Astrocyte of the cerebellum (primary cell): ENCODE measurements around the gene PRB3.

Experiments used
- DNase-seq: peaks from one replicate; pipeline ENCODE4 v3.0.0-alpha.2; 2011; ENCODE audit warnings: low read depth
- H3K4me3 ChIP-seq: 2 replicates; pipeline ENCODE4 v1.5.1; 2011; ENCODE audit warnings: mild to moderate bottlenecking, low read depth, low read length, moderate library complexity
- in situ Hi-C: cut with HindIII; loops from 2 replicates; pipeline ENCODE4 v1.10.0; 2017; ENCODE audit warnings: low sequenced_read_pairs
- TF ChIP-seq, protein P1 (sequence below): IDR thresholded peaks from 2 replicates; pipeline ENCODE4 v1.5.1; 2012; ENCODE audit warnings: low read length, low read depth, moderate library complexity, mild to moderate bottlenecking; ENCODE audit errors: missing control alignments

The PRB3 gene

DNA sequence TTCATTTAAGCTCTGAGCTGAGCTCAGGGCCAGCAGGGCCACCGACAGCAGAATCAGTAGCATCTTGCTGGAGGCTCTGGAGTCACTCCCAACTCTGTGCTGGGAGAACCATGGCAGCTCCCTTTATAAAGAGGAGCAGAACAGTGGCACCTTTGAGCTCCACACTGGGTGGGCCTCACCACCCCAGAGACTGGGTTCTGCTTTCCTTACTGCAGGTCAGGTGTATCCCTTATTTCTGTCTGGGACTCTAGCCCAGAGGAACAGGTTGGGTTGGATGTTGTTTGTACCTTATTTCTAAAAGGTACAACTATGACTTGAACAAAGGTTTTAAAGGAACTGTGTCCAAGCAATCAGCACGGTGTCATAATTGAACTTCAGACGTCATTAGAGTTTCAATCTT lies at the start of gene PRB3:
Gene PRB3, minus strand, starts transcription at position 101 of the 400 bp plus-strand sequence. Its CDS starts 38 bp downstream, at position 63.
- no peak within 1 kb of the TSS for H3K4me3 ChIP-seq
- in situ Hi-C loops: no loop called here
- no peak for DNase-seq
- TF ChIP-seq, protein P1, sequence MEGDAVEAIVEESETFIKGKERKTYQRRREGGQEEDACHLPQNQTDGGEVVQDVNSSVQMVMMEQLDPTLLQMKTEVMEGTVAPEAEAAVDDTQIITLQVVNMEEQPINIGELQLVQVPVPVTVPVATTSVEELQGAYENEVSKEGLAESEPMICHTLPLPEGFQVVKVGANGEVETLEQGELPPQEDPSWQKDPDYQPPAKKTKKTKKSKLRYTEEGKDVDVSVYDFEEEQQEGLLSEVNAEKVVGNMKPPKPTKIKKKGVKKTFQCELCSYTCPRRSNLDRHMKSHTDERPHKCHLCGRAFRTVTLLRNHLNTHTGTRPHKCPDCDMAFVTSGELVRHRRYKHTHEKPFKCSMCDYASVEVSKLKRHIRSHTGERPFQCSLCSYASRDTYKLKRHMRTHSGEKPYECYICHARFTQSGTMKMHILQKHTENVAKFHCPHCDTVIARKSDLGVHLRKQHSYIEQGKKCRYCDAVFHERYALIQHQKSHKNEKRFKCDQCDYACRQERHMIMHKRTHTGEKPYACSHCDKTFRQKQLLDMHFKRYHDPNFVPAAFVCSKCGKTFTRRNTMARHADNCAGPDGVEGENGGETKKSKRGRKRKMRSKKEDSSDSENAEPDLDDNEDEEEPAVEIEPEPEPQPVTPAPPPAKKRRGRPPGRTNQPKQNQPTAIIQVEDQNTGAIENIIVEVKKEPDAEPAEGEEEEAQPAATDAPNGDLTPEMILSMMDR: no peak

DNA sequence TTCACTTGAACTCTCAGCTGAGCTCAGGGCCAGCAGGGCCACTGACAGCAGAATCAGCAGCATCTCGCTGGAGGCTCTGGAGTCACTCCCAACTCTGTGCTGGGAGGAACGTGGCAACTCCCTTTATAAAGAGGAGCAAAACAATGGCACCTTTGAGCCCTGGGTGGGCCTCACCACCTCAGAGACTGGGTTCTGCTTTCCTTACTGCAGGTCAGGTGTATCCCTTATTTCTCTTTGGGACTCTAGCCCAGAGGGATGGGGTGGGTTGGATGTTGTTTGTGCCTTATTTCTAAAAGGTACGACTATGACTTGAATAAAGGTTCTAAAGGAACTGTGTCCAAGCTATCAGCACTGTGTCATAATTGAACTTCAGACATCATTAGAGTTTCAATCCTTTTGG lies 40.8 kb upstream of the PRB3 start, which contains the start of gene PRB4:
Gene PRB4, minus strand, starts transcription at position 101 of the 400 bp plus-strand sequence. Its CDS starts 38 bp downstream, at position 63.
- H3K4me3 ChIP-seq: no peak within 1 kb of the TSS
- no peak for DNase-seq
- TF ChIP-seq, protein P1: no peak
- in situ Hi-C loops: no loop called here

DNA sequence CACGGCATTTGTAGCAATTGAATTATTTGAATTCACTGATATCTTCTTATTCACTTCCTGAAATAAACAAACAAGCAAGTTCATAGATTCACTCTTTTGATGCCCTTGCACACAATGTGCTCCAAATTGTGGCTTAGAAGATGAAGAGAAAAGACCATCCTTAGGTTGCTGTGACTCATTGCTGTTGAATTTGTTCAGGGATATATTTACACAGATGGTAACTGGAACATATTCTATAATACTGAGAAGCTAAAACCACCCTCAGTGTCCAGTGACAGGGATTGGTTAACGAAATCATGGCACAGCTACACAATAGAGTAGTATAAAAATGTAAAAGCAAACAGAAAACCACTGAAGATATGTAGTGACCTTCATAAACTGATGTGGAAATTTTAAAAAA lies 37.6 kb upstream of the PRB3 start:
- TF ChIP-seq, protein P1: no peak
- in situ Hi-C loops: no loop called here
- DNase-seq: no peak
- H3K4me3 ChIP-seq: no peak overlapping the region

DNA sequence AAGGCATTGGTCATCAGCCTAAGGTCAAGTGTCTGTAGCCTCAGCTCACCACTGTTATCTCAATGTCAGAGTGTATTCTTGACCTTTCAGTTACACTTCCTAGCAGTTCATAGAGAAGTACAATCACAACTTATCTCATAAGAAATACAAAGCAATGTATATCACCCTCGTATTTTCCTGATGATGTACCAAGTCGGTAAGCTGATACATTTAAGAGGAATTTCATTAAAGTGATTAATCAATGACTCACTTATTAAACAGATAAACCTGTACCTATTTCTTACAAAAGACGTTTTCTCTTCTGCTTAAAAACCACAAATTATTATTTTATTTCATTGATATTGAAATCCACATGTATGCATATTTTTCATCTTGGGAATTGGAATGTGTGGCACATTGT lies 3.9 kb upstream of the PRB3 start:
- in situ Hi-C loops: no loop called here
- H3K4me3 ChIP-seq: no peak overlapping the region
- DNase-seq: no peak
- TF ChIP-seq, protein P1: no peak

DNA sequence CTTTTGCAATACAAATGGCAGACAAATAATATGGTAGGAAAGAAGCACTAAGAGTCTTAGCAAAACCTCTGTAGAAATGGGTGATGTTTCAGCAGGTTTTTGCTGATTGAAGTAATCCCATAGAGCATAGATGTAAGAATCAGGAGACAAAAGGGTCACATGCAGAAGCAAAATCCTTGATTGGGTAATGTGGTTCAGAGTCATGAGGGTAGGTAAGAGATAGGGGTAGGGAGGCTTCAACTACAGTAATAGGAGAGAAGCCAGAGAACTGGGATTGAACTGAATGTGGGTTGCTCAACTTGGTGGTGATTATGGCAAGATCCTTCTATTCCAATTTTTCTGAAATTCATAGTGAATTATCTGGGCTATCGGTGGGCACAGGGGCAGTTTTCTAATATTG lies 5.0 kb downstream of the PRB3 start:
- TF ChIP-seq, protein P1: no peak
- in situ Hi-C loops: no loop called here
- DNase-seq: no peak
- no peak overlapping the region for H3K4me3 ChIP-seq

DNA sequence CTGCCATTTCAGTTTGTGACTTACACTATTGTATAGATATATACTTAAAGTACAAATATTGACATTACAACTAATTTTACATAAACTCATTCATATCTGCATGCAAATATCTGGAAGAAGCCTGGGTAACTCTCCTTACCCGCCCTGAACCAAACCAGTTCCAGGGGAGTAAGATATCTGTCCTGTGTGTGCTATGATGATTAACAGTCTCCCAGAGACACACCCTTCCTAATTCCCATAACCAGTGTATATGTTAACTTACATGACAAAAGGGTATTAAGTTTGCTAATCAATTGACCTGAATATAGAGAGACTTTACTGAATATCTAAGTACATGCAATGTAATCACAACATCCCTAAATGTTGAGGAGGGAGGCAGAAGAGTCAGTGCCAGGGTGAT lies 23.0 kb downstream of the PRB3 start:
- H3K4me3 ChIP-seq: no peak overlapping the region
- TF ChIP-seq, protein P1: no peak
- no peak for DNase-seq
- in situ Hi-C loops: no loop called here

DNA sequence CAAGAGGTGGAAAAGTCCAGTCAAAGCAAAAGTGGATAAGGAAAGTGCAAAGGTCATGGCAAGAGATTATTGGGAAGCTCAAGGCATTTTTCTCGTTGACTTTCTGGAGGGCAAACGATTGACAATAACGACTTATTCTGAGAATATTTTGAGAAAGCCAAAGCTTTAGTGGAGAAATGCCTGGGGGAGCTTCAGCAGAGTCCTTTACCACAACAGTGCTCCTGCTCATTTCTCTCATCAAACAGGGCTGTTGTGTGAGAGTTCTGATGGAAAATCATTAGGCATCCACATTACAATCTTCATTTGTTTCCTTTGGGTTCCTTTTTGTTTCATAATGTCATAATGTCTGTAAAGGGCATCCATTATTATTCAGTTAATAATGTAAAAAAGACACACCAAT lies 26.9 kb downstream of the PRB3 start:
- in situ Hi-C loops: no loop called here
- TF ChIP-seq, protein P1: no peak
- DNase-seq: no peak
- no peak overlapping the region for H3K4me3 ChIP-seq
